ENCODE results near the gene RBM18.

Gene RBM18

DNA sequence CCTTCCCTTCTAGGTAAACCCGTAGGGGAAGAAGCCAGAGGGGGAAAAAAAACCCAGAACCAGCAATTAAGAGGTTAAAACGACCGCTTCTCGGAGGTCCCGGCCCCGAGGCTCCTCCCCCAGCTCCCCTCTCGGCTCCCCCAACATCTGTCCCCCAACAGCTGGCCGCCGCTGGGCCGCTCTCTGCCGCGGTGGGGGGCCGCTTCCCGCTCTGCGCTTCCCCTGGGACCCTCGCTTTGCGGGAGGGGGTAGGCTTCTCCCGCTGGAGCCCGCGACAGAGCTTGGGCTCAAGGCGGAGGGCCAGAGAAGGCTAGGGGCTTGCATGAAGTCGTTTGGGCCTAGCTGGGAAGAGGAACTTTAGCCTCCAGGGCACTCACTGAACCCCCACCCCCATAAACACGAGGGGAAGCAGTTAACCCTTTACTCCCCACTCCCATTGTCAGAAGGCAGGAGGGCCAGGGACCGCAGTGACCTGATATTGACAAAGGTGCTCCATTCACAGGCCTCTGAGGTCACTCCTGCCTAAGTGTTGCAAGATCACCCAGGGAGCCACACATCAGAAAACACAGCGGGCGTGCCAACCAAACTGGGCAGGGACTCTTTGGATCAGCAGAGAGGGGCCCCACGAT, 43.3 kb downstream of the RBM18 start:
- DNase-seq: no peak

DNA sequence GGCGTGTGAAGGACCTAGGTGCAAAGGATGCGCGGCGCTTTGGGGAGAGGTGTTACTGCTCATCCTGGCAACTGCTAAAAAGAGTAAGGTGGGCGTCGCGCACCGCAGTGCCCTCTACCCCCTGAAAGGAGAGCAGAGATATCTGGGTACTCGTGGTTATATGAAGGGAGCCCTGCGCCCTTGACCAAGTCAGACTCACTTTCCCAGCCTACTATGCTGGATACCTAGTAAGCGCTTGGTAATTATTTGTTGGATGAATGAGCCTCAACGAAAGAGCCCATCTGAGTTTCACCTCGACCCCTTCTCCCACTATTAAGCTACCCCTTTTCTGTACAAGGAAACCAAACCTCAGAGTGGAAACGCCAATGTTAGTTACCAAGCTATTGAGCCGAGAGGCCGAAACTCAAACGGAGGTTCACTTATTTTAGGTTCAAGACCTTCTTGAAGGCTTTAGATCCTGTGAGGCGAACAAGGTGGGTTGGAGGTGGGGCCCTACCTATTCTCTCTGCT, 43.9 kb downstream of the RBM18 start:
- no peak for DNase-seq

DNA sequence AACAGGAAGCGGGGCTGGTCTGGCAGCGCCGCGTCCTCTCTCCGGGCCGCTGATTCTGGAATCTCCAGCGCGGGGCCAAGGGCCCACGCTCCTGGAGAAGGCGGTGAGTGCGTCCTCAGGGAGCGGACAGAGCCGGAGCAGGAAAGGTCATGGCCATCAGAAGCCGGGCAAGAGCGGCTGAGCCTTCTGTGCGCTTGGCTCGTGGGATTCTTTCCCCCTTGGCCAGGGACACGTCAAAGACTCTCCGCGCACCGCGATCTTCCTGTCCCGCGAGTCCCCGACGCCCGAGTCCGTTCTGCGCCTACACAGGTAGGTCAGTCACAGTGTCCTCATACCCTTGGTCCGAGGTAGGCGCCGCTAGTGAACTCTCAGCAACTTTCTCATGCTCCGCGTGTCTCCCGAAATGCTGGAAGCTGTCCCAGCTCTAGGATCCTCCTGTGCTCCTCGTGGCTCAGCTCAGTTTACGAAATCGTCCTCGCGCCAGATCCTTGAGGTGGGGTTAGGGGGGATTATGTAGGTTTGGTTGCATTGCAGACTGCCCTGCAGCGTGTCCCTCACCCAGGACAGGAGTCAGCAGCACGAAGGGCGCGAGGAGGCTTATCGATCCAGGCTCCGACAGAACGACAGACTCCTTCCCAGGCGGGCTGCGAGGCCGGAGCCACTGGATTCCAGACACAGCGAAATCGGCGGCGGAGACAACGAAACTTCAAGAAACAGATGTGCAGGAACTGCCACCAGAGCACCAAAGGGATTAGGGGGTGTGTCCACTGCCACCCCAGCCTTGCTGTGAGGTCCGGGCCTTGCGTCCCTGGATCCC, 44.6 kb downstream of the RBM18 start:
- DNase-seq: no peak

DNA sequence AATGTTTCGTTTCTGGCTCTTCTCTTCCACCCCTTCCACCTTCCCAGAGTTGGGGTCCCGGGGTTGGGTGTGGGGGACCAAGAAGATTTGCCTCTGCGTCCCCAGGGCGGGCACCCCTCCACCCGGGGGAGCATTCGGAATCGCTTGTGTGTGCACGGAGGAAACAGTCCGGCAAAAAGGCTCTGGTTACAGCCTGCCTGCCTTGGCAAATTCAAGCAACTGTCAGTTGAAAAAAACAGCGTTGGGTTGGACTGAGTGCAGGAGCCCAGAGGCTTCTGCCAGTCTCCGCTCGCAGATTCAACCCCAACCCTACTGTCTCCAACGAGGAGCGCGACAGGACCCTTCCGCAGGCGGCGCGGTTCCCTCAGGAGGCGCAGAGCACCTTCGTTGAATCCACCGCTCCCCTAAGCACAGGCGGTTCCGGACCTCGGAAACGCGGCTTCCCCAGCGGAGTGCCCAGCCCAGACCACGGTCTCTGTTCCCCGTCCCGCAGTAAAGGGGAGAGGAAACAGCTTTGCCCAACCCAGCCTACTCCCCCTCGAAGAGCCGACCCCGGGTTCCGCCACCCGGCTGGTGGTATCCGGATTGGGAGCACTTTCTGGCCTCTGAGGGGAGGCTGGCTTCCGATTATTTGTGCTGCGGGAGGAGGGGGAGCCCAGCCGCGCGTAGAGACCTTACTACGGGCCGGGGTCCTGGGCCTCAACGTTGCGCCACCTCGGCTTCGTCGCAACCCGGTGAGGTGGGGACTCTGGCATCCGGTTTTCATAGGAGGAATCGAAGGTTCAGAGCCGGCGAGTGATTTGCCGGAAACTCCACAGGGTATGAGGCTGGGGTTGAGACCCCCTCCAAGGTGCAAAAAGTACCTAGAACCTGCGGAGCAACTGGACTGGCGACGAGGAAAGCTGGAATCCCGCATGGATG, 45.4 kb downstream of the RBM18 start:
- DNase-seq: no peak

- DNase-seq: no peak
These were observed 46.3 kb downstream of the RBM18 start for GRCh38 chr9:122218071-122218934.

- DNase-seq: no peak
These were observed 47.0 kb downstream of the RBM18 start for GRCh38 chr9:122217640-122218039.

DNA sequence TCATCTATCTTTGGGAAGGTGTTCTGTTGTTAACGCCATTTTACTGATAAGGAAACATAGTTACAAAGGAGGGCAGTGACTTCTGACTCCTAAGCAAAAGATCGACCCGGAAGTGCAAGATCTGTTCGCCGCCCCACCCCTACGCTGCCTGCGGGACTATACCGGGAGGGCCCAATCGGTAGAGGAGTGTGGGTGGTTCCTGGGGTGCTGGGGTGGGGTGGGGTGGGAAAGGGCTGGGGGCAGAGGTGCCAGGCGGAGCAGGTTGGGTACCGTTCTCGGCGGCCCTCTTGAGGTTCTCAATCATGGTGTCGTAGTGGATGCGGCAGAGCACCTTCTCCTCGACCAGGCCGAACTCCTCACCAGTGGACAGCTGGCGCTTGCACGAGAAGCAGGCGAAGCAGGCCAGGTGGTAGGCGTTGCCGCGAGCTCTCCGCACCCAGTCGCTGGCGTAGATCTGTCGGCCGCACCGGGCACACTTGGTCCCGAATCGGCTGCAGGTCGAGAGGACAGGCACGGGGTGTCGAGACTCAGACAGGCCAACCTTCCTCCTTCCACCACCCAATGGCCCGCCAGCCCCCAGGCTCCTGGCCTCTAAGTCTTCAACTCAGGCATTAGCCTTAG, 47.7 kb downstream of the RBM18 start:
- no peak for DNase-seq

- DNase-seq: no peak
These were observed 48.4 kb downstream of the RBM18 start for GRCh38 chr9:122216138-122216797.

DNA sequence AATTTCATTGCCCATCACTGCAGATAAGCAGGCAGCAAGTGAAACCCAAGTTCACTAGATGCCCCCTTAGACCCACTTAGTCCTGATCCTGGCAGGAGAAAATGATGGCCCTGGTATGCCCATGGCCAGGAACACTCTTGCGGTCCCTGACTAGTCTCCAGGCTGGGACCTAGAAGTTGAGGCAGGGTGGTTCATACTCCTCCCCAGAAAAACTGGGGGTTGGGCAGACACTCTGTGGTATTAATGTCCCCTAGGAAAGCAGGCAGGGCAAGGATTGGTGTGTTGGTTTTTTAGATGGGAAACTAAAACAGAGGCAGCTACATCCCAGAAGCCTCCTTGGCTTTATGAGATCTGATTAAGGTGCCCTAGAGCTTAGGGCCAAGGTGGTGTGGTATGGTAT, 49.0 kb downstream of the RBM18 start:
- DNase-seq: no peak

DNA sequence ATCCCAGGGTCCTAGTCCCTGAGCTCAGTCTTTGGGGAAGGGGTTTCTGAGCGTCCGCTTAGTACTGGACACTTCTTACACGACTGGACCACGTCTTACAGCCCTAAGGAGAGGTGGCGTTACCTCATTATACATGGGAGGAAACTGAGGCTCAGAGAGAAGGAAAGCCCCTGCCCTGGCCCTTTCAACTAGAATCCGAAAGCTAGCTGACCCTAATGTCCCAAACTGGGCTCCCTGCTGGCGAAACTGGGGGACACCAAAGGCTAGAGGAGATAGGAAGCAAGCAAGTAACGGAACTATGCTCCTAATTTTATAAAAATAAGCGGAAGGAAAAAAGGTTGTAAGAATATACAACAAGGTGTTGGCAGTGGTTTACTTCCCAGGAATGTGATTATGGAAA, 50.1 kb downstream of the RBM18 start:
- no peak for DNase-seq

DNA sequence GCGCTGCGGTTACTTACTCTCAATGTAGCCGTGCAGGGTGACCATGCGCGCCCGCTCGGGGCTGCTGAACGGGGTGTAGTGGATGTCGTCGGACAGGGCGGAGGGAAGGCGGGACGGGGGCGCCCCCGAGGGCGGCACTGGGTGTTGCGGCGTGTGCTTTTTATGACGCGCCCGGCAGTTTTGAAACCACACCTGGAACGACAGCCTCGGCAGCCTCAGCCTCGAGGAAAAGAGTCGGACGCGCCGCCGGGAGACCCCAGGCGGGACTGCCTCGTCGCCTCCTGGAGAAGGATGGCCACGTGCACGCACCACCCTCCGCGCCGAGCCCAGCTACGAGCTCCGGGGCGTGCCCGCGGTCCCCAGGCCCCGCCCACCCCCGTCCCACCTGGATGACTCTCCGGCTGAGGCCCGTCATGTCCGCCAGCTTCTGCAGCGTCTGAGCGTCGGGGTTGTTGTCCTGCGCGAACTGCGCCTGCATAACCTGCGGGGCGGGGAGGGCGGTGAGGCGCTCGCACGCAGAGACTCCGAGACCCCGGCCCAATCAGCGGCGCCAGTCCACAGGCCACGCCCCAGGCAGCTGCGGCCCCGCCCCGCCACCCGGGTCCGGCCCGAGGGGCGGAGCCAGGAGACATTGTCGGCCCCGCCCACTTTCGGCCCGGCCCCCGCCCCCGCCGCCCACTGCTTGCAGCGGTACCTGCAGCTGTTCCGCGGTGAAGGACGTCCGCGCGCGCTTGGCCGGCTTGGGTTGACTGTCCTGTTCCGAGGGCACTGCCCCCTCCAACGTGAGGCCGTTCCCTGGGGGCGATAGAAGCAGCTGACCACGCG, 50.8 kb downstream of the RBM18 start:
- peak; percentile 65 for DNase-seq

DNA sequence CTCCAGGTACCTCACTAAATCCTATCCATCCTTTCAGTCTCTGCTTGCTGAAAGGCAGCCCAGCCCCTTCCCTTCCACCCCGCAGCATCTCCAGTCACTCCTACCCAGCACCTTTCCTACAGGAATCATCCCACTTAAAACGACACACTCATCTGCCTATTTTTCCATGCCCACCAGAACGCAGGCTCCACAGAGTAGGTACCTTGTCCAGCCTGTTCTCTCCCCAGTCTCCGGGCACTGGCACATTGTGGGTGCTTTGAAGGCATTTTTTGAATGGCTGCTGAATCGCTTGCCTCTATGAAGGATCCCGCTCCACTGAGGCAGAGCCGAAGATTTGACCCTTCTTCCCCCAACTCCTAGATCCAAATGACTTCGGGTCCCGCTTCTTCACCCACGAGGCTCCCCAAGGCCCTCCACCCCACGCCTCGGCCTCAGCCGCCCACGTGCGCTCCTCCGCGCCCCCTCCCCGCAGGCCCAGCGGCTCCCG, 51.5 kb downstream of the RBM18 start:
- no peak for DNase-seq

- no peak for DNase-seq
These were observed 52.1 kb downstream of the RBM18 start for GRCh38 chr9:122212473-122213004.

DNA sequence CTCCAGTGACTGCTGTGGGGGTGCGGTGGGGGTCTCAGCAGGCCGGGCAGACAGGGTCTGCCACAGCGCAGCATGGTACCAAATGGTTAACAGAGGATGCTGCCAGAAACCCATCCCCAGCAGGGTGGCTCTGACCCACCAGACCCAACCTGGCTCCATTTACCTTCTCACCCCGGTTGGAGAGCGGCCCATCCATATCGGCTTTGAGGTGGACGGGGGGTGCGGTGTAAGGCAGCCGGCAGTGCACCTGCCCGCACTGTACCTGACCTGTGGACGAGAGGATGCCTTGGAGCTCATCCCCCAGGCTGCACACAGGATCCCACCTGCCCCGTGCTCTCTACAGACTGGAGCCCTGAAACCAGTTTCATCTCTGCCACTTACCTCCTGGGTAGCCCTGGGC, 55.2 kb downstream of the RBM18 start:
- DNase-seq: no peak

DNA sequence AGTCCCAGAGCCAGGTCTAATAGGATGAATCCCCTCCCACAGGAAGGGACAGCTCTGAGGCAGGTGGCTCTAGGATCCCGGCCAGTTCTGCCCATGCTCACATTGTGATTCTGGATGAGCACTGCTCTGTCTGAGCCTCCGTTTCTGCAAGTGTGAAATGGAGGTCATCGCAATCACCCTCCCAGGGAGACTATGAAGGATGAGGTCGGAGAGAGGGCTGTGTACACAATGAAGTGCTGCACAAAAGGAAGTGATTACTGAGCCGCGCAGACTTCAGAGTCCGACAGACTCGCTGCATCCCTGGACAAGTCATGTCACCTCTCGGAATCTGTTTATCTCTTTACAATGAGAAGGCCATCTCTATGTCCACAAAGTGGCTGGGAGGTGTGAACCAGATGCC, 57.5 kb downstream of the RBM18 start:
- DNase-seq: no peak

- DNase-seq: no peak
These were observed 58.3 kb downstream of the RBM18 start for GRCh38 chr9:122206118-122207046.

DNA sequence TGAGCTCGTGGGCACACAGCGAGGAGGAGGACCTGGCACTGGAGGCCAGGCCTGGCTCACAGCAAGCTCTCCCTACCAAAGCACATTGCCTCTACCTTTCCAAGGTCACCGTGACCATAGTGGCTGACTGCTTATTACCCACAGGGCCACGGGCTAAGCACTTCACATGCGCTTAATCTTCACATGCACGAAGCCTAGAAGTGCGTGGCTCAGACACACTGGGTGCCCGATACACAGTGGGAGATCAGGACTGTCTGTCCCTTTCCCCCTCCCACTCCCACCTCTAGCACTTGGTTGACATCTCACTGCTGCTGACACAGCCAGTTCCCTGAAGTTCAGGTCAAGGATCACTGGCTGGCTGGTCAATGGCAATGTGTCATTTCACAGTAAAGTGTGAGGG, 59.5 kb downstream of the RBM18 start:
- DNase-seq: no peak

- no peak for DNase-seq
These were observed 60.1 kb downstream of the RBM18 start for GRCh38 chr9:122204491-122204890.

- DNase-seq: no peak
These were observed 60.6 kb downstream of the RBM18 start for GRCh38 chr9:122204055-122204454.

All from stimulated activated CD4-positive, alpha-beta T cell treated with anti-CD3 and anti-CD28 coated beads, Interleukin-1b, Interleukin-23, amount 100 ng/mL, for 48 hours (primary cell).